Measurements from ENCODE around the gene PIAS1.

DNA sequence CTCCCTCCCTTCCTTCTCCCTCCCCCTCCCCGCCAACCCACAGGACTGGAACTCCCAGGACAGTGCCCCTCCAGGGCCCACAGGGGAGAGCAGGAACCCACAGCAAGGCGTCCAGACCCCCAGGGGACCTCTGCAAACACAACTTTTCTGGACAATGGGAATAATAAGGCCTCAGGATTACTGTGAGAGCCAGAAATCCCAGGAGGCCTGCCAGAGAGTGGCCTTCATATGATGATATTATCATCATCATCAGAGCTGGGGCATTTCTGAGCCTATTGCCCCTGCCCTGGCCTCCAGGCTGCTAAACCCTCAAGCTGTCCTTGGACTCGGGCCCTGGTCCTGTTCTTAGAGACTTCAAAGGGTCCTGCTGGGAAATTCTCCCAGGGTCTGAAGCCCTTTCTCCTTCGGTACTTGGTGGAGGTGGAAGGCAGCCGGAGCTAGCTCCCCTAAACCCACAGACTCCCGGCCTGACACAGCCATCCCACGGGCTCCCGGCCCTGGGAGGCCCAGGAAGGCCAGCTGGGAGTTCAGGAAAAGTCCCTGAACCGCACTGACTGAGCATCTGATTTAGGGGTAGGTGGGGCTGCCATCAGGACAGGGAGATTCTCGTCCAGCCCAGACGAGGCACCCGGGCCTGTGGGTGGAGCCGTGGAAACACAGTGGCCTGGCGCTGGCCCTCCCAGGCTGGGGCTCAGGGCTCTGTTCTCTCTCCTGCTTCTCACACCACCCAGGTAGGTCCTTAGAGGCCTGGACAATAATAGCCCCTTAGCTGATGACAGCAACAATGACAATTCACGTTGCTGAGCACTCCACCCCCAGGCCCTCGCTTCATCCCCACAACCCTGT, 146.1 kb downstream of the PIAS1 start:
- TF ChIP-seq CTCF (IDR thresholded peaks at IDR 0.05 in 2 of 3, conservative IDR thresholded peaks at IDR 0.05 in 1 of 3; ENCODE audit: borderline replicate concordance in 1 of 3, insufficient read depth in 1 of 3, low read depth in 2 of 3, low read length in 2 of 3) (no peak), EZH2 (IDR thresholded peaks at IDR 0.05) (no peak), SIN3A (IDR thresholded peaks at IDR 0.05; ENCODE audit: low read depth) (no peak), POLR2A (IDR thresholded peaks at IDR 0.05; ENCODE audit: borderline replicate concordance, extremely low read depth, insufficient read depth, insufficient read length) (no peak), FOSL1 (IDR thresholded peaks at IDR 0.05; ENCODE audit: low read depth) (no peak), RAD21 (IDR thresholded peaks at IDR 0.05; ENCODE audit: low read depth) (no peak), POLR2AphosphoS5 (IDR thresholded peaks at IDR 0.05; ENCODE audit: low read depth, low read length) (no peak), YY1 (IDR thresholded peaks at IDR 0.05; ENCODE audit: extremely low read depth, insufficient replicate concordance, low read depth, low read length) (no peak), REST (IDR thresholded peaks at IDR 0.05; ENCODE audit: low read depth) (no peak), EZH2phosphoT487 (IDR thresholded peaks at IDR 0.05; ENCODE audit: borderline replicate concordance) (no peak)

Measured in HCT116 (cell line).